ENCODE measurements around the gene SH3RF1.

The SH3RF1 gene

DNA sequence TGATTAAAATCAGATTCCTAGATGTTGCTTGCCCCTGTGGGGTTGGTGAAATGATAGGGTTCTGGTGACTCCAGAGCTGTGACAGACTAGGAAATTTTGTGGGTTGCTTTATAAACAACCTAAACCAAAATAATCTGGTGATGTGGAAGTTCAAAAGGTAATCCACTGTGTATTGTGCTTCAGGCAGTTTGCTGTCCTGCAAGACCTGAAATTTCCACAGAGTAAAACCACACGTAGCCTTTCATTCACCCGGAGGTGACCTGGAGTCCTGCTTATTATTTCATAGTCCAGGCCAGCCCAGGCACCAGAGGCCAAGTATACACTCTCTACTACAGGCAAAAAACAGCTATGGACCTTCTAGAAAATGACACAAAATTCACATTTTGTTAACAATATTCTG lies 146.1 kb downstream of the SH3RF1 start:
- DNase-seq = no peak

GRCh38 chr4:169122422-169122821 lies 148.3 kb downstream of the SH3RF1 start:
- no peak for DNase-seq

- no peak for DNase-seq
These were observed 148.8 kb downstream of the SH3RF1 start for GRCh38 chr4:169121861-169122382.

GRCh38 chr4:169120624-169121023 lies 150.1 kb downstream of the SH3RF1 start:
- no peak for DNase-seq

DNA sequence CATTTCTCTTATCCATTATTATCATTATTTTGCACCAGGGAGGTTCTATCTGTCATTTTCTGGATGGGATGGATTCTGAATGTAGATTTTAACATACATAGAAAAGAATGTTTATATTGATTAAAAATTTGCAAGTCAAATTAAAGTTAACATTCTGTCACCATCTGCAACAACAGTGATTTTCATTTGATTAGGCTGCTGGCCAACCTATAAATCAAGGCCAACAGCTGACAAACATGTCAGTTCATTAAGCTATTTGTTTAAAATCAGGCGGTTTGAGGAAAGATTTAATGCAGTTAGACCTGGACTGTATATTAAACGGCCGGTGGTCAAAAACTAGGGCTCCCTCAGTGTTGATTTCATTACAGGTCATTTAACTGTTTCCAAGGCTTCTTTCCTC lies 151.2 kb downstream of the SH3RF1 start:
- no peak for DNase-seq

DNA sequence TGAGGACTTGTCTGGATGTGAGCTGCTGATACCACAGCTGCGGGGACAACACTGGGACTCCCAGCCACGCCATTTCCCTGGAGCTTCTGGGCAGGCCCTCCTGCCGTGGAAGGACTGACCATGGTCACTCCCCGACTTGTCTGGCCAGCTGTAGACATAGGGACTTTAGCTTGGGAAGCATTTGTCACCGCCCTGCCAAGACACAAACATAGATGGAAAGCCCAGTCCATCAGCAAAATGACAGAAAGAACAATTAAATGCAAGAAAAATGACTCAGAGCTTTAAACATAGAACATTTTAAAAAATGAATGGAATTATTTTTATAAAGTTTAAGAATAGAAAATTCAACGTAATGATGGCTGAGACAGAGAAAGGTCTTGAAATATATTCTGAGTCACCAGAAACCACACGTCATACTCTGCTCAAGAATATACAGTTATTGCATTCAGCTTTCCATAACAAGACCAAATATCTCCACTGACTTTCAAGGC lies 153.1 kb downstream of the SH3RF1 start:
- no peak for DNase-seq

GRCh38 chr4:169116270-169116901 lies 154.4 kb downstream of the SH3RF1 start:
- no peak for DNase-seq

DNA sequence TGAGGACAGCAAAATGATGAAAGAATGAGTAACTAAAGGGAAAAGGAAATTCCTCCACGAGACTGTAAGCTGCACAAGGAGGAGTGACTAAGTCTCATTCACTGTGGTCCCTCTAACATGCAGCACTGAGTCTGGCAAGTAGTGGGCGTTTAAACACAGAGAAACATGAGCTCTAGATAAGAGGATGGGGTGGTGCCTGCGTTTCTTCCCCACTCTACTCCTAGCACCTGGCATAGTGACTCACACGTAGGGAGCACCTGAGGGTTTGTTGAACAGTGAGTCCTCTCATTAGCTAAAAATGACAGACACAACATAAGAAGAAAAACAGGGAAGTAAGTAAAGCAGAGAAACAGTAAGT lies 154.9 kb downstream of the SH3RF1 start:
- peak; percentile 73 for DNase-seq

GRCh38 chr4:169115144-169115896 lies 155.4 kb downstream of the SH3RF1 start:
- DNase-seq = no peak

- DNase-seq = no peak
These were observed 156.3 kb downstream of the SH3RF1 start for GRCh38 chr4:169114341-169114974.

DNA sequence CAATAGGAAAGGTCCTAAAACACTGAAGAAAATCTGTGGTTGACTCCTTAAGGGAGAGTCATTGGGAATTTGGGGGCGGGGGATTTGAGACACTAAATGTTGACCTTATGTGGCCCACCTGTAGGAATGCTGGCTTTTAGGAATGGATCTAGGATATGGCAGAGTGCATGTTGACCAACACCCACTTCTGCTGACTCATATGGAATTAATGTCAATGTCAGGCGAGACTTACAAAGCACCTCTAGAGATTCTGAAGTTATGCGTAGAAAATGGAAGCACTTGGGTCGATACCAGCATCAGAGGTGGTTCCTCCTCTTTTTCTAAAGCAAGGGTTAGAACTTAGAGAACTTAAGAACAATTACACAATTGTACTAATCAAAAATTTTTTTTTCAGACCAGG lies 160.1 kb downstream of the SH3RF1 start:
- no peak for DNase-seq

DNA sequence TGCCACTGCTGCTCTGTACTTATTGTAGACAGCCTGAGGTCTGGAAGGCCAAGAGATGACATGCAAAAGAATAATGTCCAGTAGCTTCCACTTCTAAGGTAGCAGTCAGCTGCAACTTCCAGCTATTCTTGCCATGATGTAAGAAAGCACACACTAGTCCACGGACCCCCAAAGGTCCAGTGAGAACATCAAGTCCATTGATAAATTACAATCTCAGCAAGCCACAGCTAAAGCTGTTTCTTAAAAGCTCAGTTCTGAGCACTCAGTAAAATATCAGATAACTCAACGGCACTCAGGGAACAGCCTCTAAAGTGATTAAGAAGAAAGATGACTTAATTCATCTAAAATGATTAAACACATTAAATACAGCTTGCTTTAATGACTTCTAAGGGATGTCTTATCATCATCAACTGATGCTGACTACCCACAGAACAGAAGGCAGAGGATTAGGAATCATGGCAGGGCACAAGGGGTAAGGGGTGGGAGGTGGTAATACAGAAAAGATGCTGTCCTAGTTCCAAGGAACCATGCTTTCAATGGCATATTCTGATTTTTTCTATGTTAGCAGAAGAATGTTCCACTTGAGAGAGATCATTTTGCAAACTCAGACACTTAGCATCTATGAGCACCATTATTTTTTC lies 161.6 kb downstream of the SH3RF1 start:
- no peak for DNase-seq

DNA sequence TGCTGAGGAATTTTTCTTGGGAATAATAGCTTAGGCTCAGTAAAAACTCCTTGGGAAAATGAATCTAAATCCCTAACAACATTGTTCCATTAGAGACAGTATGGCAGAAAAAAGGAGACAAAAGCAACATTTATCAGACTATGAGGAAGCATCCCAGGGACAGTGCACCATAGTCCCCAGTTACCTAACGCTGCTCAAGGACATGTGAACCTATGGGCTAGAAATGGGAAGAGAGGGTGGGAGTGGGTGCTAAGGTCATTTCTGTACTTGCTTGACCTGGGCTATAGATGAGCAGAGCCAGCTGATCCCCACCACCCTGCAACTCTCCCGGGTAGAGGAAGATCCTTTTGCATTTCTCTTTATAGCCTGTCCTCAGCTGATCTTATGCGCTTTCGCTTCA lies 162.5 kb downstream of the SH3RF1 start:
- DNase-seq = no peak

GRCh38 chr4:169107528-169107927 lies 163.2 kb downstream of the SH3RF1 start:
- DNase-seq = no peak

DNA sequence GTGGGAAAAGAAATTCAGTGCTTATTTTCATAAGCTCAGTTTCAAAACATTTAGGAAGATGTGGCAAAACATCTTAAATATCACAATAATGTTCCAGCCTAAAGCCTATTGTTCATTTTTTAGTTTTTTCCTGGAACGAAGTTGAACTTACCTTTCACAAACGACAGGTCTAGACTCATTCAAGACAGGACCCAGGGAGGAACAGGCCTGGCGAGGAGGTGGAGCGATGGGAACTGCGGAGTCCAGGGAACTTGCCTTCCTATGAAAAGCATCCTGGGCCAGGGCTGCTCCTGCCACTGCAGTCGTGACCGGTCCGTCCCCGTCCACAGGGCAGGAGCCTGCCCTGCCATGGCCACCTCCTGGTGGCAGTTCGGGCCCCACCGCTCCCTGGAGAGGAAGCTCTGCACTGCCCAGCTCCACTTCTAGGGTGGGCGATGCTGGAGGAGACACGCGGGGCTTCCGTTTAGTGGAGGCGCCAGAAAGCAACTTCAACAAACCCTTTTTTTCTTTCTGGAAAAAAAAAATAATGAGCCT lies 164.0 kb downstream of the SH3RF1 start:
- DNase-seq = no peak

DNA sequence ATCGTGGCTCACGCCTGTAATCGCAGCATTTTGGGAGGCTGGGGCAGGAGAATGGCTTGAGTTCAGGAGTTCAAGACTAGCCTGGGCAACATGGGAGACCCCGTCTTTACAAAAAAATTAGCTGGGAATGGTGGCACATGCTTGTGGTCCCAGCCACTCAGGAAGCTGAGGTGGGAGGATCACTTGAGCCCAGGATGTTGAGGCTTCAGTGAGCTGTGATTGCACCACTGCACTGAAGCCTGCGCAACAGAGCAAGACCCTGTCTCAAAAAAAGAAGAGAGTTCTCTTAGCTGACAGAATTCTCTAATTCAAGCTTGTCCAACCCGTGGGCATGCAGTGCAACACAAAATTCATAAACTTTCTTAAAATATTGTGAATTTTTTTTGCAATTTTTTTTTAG lies 165.1 kb downstream of the SH3RF1 start:
- DNase-seq = no peak

DNA sequence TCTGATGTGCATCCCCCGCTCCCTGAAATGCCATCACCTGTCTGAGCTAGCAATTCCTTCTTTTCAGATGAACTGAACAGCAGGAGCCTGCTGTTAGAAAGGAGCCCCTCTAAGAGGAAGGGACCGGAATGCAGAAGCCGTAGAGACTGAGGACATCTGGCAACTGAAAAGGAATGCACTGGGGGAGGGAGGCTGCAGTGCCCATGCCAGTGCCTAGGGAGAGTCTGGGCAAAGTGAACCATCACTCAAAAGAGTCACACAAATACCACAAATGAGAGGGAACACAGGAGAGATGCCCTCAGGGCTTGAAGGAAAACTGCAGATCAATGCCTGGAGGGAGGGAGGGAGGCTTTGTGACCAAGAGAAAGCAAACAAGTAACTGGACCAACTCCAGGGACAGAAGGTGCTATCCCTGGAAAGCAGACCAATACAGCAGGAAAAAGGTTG lies 166.8 kb downstream of the SH3RF1 start:
- no peak for DNase-seq

GRCh38 chr4:169102026-169102425 lies 168.7 kb downstream of the SH3RF1 start:
- DNase-seq = no peak

DNA sequence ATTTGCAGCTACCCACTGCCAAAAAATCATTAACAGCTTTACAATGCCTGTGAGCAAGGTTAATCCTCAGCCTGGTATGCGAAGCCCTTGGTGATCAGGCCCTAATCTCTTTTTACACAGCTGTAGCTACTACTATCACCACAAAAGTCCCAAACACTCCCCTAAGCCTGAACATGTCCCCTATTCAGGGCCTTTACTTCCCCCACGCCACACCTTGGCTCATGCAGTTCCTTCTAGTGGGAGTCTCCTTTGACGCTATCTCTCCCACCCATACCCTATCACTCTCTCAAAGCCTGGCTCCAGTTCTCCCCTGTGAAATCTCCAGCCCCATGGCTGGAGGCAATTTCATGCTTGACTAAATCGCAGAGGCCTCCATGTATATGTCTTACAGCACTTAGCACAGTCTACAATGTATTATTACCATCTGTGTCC lies 170.1 kb downstream of the SH3RF1 start:
- no peak for DNase-seq

- DNase-seq = no peak
These were observed 171.0 kb downstream of the SH3RF1 start for GRCh38 chr4:169099771-169100180.

DNA sequence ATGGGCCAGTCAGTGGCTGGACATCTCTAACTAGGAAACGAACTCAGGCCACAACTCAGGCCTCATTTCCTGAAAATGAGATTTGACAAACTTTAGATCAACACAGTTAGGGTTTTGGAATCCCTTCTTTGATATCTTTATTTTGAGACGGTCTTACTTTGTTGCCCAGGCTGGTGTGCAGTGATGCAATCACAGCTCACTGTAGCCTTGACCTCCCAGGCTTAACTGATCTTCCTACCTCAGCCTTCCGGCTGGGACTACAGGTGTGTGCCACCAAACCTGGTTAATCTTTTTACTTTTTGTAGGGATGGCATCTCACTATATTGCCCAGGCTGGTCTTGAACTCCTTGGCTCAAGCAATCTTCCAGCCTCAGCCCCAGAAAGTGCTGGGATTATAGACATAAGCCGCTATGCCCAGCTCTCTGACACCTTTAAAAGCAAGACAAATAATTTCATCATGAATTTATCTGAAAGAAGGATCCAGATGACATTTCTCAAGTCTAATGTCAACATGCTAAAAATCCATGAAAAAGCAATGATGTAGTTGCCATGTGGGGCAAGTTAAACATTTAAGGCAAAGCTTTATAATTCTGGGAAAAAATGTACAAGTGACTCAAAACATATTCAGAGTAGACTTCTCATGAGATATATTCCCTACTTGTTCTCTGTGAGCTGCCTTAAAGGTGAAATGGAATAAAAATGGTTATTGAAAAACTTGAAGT lies 171.6 kb downstream of the SH3RF1 start:
- no peak for DNase-seq

DNA sequence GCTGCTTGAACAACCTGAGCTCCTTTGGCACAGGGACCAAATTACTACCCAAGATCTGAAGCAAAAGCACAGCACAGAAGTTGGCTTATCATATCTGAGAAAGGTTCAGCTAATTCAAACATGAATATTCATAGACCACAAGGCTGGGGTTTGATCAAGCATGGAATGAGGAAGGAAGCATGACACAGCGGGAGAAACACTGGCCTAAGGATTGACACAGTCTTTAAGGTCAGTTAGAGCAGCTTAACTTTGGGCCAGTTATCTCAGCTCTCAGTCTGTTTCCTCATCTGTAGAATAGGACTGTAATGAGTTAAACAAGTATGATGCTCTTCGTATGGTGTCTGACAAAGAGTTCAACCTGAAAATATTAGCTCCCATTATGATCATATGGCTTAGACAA lies 172.2 kb downstream of the SH3RF1 start:
- DNase-seq = no peak
